HG03108 (cell line): ENCODE measurements around the gene TRIM4.
"Not testable (repeated sequence)": the region's sequence is repeated elsewhere in the genome, so short reads cannot be mapped to it uniquely, and the experiment has no call there.

Experiments
- ATAC-seq: cut with Tn5 transposase; IDR thresholded peaks from one replicate; pipeline ENCODE4 v1.9.1; 2021; ENCODE audit warnings: moderate library complexity; ENCODE audit not compliant: unreplicated experiment

TRIM4 gene, protein sequence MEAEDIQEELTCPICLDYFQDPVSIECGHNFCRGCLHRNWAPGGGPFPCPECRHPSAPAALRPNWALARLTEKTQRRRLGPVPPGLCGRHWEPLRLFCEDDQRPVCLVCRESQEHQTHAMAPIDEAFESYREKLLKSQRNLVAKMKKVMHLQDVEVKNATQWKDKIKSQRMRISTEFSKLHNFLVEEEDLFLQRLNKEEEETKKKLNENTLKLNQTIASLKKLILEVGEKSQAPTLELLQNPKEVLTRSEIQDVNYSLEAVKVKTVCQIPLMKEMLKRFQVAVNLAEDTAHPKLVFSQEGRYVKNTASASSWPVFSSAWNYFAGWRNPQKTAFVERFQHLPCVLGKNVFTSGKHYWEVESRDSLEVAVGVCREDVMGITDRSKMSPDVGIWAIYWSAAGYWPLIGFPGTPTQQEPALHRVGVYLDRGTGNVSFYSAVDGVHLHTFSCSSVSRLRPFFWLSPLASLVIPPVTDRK

DNA sequence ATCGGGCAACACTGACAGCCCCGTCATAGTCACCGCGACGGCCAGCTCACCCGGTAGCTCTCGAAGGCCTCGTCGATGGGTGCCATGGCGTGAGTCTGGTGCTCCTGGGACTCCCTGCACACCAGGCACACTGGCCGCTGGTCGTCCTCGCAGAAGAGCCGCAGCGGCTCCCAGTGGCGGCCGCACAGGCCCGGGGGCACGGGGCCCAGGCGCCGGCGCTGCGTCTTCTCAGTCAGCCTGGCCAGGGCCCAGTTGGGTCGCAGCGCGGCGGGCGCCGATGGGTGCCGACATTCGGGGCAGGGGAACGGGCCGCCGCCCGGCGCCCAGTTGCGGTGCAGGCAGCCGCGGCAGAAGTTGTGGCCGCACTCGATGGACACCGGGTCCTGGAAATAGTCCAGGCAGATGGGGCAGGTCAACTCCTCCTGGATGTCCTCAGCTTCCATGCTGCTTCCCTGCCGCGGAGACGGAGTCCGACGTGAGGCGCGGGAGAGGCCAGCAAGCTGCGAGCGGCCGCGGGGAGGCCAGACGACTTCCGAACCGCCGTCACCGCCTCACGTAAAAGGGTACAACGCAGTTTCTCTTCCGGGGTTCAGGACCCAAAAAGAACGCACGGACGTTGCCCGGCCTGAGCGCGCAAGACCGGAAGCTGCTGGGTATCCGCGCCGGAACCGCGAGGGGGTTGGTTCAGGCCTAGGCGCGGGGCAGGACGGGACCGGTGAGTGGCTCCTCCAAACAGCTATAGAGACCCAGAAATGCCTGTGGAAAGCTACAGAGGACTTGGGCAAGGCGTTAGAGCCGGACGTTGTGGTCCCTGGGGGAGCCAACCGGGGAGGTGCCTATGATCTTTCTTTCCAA is at the start of gene TRIM4:
TRIM4 (minus strand) TSS at position 572 of the 855 bp plus-strand sequence; CDS start at position 443, 129 bp downstream.
- peak; percentile 95 for ATAC-seq

DNA sequence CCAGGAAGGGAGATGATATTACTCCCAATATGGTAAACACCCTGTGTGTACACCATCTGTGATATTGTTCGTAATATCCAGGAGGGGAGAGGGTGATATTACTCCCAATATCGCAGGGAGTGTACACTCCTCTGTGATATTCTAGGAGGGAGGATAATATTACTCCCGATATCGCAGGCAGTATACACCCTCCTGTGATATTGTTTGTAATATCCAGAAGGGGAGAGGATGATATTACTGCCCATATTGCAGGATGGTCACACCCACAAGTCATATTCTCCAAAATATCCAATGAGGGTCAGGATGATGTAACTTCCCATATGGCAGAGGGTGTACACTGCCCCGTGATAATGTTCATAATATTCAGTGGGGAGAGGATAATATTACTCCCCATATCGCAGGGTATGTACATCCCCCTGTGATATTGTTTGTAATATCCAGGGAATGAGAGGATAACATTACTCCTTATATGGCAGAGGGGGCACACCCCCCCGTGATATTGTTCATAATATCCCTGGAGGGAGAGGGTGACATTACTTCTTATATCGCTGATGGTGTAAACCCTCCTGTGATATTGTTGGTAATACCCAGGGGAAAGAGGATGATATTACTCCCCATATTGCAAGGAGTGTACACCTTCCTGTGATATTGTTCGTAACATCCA is 39.4 kb upstream of the TRIM4 start:
- no peak for ATAC-seq

DNA sequence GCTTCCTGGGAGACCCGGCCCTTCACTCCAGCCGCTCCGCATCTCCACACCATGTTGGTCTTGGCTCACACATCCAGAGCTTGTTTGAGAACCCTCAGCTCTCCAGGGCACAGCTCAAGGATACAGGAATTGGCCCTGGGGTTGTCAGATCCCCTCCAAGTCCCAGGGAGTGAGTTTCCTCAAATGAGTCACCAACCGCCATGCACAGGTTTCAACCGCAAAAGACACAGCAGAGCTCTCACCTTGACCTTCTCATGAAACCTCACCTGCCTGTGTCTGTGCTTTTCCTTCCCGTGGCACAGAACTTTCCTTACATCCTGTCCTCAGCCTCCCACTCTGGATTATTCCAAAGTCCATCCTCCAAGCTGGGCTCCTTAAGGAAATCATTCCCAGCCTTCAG is 35.9 kb upstream of the TRIM4 start:
- ATAC-seq: no peak

DNA sequence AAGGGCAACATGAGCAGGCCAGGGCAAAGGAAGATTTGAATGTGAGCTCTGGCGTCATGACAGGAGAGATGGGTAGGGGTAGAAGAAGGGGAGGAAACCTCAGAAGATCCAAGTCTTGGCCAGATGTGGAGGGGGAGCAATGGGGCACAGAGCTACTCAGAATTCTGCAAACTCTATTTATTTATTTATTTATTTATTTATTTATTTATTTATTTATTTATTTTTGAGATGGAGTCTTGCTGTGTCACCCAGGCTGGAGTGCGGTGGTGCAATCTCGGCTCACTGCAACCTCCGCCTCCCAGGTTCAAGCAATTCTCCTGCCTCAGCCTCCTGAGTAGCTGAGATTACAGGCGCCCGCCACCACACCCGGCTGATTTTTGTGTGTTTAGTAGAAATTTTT is 35.3 kb upstream of the TRIM4 start:
- not testable (repeated sequence) for ATAC-seq

DNA sequence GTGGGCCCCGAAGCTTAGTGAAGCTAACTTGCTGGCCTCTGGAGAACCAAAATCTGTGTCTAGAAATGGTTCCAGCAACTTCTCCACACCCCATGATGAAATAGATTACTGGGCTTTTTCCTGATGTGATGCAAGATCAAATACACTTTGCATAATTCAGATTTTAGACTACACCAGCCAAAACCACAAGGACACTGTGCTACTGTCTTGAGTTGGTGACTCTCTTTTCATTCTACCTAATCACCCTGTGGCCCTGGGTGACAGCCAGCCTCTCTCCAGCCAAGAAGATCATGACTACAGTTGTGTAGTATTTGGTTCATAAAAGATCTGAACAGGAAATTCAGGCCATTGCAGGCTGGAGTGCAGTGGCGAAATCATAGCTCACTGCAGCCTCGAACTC is 34.3 kb upstream of the TRIM4 start:
- no peak for ATAC-seq

DNA sequence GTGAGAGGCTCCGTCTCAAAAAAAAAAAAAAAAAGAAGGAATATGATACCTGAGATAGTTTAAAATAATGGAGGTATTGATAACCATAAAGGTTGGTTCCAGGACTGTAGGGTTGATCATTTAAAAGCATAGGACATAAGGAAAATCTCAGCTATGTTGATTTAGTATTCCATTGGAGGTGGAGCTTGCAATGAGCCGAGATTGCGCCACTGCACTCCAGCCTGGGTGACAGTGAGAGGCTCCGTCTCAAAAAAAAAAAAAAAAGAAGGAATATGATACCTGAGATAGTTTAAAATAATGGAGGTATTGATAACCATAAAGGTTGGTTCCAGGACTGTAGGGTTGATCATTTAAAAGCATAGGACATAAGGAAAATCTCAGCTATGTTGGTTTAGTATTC is 33.3 kb upstream of the TRIM4 start:
- ATAC-seq: not testable (repeated sequence)

DNA sequence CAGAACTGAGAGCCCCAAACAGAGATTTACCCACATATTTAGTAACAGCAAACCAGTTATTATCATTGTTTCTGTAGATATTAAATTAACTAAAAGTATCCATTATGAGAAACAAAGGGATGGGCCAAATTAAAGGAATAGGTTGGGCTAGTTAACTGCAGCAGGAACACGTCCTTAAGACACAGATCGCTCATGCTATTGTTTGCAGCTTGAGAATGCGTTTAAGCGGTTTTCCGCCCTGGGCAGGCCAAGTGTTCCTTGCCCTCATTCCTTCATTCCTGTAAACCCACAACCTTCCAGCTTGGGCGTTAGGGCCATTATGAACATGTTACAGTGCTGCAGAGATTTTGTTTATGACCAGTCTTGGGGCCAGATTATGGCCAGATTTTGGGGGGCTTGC is 31.5 kb upstream of the TRIM4 start:
- ATAC-seq: not testable (repeated sequence)

DNA sequence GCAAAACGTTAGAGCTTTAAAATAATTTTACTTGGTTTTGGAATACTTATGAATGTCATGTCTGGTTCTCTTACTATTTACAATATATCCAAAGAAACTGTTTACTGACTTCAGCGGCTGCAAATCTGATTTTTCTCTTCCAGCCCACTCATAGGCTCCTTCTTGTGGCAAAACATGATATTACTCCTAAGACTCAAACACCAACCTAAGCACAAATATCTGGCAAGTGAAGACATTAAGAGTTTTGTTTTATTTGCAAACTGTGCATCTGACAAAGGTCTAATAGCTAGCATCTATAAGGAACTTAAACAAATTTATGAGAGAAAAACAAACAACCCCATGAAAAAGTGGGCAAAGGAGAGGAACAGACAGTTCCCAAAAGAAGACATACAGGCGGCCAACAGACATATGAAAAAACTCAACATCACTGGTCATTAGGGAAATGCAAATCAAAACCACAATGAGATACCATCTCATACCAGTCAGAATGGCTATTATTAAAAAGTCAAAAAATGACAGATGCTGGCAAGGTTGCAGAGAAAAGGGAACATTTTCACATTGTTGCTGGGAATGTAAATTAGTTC is 30.4 kb upstream of the TRIM4 start:
- no peak for ATAC-seq

DNA sequence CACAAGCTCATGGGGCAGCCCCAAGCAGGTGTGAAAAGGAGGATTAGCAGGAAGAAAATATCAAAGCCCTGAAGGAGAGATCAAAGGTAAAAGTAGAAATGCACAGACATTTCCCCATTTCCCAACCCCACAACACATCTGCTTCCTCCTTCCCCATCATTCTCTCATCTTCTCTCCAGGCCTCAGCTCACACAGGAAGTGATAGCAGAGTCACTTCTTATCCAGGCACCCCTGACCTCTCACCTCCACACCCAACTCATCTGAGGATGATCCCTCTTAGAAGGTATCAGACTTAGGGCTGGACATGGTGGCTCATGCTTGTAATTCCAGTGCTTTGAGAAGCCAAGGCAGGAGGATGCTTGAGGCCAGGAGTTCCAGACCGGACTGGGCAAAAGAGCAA is 28.3 kb upstream of the TRIM4 start:
- no peak for ATAC-seq

DNA sequence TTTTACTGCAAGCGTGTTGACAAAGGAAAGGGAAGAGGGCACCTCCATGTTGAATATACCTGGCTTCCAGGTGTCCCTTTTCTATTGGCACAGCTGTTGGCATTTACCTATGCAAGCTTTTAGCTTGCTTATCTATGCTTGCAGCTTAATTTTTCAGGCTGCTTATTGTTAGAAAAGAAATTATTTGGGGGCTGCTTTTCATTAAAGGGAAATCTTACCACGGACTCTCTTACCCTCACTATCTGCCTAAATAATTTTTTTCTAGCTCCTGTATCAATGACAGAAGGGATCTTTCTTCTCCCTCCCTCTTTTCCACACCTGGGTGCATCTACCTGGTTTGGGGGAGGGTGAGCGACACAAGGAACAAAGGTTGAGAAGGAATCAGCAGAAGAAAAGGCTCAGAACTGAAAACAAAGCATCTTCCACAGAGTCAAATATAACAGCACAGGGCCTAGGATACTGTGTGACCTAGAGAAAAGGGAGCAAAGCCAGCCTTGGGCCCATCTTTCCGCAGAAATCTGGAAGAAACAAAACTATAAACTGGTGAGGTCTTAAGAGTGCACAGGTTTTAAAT is 25.3 kb upstream of the TRIM4 start:
- no peak for ATAC-seq

DNA sequence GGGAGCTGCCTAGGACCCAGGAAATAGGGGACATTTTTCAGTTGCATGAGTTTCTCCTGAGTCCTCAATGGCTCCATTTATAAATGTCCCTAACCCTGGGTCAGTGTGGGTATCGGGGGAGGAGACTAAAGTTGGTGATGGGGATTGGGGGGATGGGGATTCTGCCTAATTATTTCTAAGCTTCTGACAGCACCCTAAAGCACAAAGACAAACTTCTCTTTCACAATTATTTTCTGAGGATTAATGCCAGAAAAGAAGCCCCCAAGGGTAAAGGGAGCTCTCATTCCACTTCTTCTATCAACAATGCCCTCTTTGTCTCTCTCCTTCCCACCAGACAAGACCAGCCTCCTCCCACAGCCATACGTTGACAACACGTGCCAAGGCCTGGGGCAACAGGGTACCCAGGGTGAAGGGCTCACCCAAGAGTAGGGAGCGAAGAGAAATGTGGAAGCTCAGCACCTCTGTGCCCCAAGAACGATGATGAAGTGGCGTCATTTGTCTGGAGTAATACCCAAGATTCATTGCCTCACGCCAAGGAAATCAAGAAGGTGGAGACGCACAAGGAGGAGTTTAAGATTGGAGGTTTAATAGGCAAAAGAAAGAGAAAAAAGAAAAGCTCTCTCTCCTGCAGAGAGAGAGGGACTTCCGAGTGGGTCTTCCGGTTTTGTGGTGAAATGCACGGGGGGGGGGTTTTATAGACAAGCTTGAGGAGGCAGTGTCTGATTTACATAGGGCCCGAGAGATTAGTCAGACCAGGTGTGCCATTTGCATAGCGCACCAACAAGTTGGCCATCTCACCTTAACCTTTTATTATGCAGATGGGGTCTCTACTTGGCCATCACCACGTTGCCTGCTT is 24.5 kb upstream of the TRIM4 start:
- ATAC-seq: no peak

DNA sequence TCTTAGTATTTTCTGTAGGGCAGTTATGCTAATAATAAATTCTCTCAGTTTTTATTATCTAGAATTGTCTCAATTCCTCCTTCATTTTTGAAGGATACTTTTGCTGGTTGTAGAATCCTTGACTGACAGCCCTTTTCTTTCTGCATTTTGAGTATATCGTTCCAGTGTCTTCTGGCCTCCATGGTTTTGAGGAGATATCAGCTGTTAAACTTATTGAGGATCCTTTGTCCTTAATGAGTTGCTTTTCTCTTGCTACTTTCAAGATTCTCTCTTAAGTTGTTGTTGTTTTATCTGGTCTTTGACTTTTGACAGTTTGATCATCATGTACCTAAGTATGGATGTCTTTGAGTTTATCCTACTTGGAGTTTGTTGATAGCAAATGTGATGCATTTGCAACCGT is 19.0 kb upstream of the TRIM4 start:
- ATAC-seq: no peak

DNA sequence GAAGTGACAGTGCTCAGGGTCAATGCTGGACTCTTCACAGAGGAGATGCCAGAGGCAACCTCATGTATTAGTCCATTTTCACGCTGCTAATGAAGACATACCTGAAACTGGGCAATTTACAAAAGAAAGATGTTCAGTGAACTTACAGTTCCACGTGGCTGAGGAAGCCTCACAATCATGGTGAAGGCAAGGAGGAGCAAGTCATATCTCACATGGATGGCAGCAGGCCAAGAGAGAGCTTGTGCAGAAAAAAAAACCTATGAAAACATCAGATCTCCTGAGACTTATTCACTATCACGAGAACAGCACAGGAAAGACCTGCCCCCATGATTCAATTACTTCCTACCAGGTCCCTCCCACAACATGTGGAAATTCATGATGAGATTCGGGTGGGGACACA is 15.7 kb upstream of the TRIM4 start:
- ATAC-seq: not testable (repeated sequence)

DNA sequence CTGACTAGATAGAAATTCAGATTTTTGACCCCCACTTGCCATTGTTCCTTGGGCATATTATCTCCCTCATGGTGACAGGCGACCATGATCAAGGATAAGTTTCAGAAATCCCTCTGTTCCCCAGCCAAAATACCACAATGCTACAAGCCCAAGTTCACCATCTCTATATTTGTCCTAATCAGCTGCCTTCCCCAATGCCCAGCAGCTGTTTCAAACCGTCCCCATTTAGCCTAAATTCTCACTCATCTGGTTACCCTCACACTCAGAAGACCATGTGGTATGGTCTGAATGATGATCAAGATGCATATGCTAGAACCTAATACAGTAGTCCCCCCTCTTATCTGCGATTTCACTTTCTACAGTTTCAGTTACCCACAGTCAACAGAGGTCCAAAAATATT is 11.0 kb upstream of the TRIM4 start:
- no peak for ATAC-seq

DNA sequence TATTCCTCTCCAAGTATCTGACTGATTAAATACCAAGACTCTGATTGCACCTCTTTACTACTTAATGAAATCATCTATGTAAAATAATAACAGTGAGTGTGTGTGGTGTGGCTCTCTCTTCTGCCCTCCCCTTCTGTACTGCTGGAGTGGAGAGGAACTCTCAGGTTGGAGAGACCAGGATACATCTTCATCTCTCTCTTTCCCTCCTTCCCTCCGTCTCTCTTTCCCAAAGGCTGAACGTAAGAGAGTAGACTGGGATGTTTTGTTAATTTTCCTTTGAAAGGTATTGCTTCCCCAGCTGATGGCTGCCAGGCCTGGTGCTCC is 10.4 kb upstream of the TRIM4 start:
- ATAC-seq: no peak

DNA sequence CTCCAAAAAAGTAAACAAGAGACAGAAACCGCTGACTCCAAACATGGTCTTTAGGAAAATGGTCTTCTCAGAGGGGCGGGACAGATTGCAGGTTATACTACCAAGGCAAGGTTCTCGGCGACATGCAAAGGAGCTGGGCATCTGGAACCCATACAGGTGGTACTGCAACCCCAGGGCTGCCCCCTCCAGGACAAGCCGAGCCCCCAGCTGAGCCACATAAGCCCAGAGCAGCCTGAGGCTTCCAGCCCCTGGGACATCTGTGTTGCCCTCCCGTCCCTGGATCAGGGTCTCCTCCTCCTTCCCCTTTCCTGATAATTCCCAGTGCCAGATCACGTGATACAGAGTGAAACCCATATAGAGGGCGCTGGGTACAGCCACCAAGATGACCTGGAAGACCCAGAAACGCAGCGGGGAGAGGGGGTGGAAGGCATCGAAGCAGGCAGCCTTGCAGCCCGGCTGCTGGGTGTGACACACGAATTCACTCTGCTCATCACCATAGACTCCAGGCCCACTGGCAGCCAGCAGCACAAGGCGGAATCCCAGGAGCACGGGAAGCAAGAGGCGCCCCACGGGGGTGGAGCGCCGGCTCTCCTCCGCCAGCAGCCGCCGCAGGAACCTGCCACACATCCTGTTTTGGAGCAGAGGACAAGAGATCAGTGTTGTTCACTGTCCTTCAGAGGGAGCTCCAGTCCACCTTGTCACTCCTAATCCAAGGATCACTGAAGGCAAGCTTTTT is 9.8 kb upstream of the TRIM4 start, which contains the start of gene GJC3:
GJC3 (minus strand) TSS at position 627 of the 736 bp plus-strand sequence; CDS start at position 627, 0 bp downstream.
- ATAC-seq: no peak

DNA sequence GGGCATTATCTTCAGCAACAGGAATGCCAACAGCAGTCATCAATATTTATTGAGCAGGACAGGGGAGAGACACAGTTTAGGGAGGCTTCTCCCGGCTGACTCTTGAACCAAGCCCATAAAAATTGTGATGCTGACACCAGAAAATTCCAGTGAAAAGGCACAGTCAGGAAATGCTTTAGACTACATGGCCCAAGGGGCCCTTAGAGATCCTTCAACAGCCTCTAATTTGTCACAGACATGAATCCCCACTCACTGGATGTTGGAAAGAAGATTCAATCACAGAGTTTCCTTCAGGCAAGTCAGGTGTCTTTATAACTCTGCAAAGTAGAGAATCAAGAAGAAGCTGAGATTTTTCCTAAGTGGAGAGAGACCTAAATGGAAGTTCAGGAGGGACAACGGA is 8.9 kb upstream of the TRIM4 start:
- ATAC-seq: no peak

DNA sequence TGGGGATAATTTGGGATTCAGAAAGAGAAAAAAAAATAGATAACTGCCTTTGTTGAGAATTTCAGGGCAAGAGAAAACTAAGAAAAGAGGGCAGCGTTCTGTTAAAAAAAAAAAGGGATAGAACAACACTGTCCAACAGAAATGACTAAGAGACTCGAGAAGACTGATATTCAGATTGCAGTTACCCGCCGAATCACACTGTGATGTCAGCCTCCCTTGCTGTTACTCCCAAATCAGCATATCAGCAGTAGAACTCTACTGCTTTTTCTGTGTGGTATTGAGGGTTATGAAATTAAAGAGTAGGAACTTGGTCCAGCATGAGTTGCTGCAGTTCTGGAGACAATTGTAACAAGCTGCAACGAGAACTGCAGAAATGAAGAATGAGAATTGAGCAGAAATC is 8.2 kb upstream of the TRIM4 start:
- ATAC-seq: no peak

DNA sequence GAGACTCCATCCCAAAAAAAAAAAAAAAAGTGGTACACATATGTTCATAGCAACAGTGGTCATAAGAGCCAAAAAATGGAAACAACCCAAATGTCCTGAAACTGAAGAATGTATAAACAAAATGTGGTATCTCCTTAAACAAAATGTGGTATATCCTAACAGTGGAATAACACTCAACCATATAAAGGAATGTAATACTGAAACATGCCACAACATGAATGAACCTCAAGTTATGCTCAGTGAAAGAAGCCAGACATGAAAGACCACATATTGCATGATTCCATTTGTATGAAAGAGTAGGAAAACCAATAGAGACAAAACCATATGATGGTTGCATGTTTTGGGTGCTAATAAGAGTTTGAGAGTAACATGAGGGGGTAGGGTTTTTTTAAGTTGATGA is 7.0 kb upstream of the TRIM4 start:
- ATAC-seq: no peak
